ENCODE data around the gene MAPKAP1.

MAPKAP1 gene

DNA sequence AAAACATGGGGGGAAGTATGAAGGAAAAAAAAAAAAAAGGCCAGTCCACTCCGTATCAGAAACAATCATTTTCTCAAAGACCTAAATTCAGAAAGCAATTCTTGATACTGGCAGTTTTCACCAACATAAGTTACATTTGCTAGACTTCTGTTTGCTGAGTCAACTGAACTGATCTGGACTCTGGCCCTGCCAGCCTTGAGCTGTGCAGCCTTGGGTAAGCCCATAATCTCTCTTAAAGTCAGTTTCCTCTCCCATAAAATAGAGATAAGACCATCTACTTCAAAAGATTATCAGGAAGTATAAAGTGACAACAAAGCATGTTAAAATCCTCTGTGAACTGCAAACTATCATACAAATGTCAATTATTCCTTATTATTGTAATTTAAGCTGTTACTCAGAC, 106.8 kb downstream of the MAPKAP1 start:
- TF ChIP-seq POLR2AphosphoS5 (IDR thresholded peaks at IDR 0.05; ENCODE audit: low read depth, low read length): no peak
- no peak for TF ChIP-seq TAF1 (IDR thresholded peaks at IDR 0.05; ENCODE audit: borderline replicate concordance, insufficient read depth, low read length)
- TF ChIP-seq SIN3A (IDR thresholded peaks at IDR 0.05; ENCODE audit: borderline replicate concordance, insufficient read depth, low read length): no peak
- TF ChIP-seq, protein P1, sequence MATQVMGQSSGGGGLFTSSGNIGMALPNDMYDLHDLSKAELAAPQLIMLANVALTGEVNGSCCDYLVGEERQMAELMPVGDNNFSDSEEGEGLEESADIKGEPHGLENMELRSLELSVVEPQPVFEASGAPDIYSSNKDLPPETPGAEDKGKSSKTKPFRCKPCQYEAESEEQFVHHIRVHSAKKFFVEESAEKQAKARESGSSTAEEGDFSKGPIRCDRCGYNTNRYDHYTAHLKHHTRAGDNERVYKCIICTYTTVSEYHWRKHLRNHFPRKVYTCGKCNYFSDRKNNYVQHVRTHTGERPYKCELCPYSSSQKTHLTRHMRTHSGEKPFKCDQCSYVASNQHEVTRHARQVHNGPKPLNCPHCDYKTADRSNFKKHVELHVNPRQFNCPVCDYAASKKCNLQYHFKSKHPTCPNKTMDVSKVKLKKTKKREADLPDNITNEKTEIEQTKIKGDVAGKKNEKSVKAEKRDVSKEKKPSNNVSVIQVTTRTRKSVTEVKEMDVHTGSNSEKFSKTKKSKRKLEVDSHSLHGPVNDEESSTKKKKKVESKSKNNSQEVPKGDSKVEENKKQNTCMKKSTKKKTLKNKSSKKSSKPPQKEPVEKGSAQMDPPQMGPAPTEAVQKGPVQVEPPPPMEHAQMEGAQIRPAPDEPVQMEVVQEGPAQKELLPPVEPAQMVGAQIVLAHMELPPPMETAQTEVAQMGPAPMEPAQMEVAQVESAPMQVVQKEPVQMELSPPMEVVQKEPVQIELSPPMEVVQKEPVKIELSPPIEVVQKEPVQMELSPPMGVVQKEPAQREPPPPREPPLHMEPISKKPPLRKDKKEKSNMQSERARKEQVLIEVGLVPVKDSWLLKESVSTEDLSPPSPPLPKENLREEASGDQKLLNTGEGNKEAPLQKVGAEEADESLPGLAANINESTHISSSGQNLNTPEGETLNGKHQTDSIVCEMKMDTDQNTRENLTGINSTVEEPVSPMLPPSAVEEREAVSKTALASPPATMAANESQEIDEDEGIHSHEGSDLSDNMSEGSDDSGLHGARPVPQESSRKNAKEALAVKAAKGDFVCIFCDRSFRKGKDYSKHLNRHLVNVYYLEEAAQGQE (IDR thresholded peaks at IDR 0.05; ENCODE audit: insufficient read depth in 1 of 2, low read depth in 2 of 2, low read length in 2 of 2): no peak
- TF ChIP-seq FOXP2 (optimal IDR thresholded peaks at IDR 0.05; ENCODE audit: borderline replicate concordance, extremely low read depth, extremely low read length, insufficient read depth): no peak

DNA sequence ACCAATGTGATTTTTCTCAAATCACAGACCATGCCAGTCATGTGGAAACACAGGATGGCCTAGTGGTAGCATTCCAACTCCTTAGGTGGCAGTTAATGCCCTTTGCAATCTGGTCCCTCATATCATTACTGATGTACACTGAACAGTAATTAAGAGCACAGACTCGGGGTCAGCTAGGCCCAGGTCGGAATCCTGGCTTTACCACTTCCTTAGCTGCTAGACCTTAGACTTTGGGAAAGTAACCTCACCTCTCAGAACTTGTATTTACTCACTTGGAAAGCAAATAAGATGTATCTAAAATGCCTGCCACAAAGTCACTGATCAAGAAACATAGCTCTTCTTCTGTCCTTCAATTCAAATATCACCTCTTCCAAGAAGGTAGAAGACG, 112.8 kb downstream of the MAPKAP1 start:
- no peak for TF ChIP-seq SIN3A (IDR thresholded peaks at IDR 0.05; ENCODE audit: borderline replicate concordance, insufficient read depth, low read length)
- TF ChIP-seq, protein P1 (IDR thresholded peaks at IDR 0.05; ENCODE audit: insufficient read depth in 1 of 2, low read depth in 2 of 2, low read length in 2 of 2): no peak
- no peak for TF ChIP-seq POLR2AphosphoS5 (IDR thresholded peaks at IDR 0.05; ENCODE audit: low read depth, low read length)
- no peak for TF ChIP-seq FOXP2 (optimal IDR thresholded peaks at IDR 0.05; ENCODE audit: borderline replicate concordance, extremely low read depth, extremely low read length, insufficient read depth)
- TF ChIP-seq TAF1 (IDR thresholded peaks at IDR 0.05; ENCODE audit: borderline replicate concordance, insufficient read depth, low read length): no peak

- TF ChIP-seq SIN3A (IDR thresholded peaks at IDR 0.05; ENCODE audit: borderline replicate concordance, insufficient read depth, low read length) (no peak), FOXP2 (optimal IDR thresholded peaks at IDR 0.05; ENCODE audit: borderline replicate concordance, extremely low read depth, extremely low read length, insufficient read depth) (no peak)
Observed at GRCh38 chr9:125593581-125594222, 113.3 kb downstream of the MAPKAP1 start.

- TF ChIP-seq TAF1 (IDR thresholded peaks at IDR 0.05; ENCODE audit: borderline replicate concordance, insufficient read depth, low read length) (no peak), SIN3A (IDR thresholded peaks at IDR 0.05; ENCODE audit: borderline replicate concordance, insufficient read depth, low read length) (no peak), FOXP2 (optimal IDR thresholded peaks at IDR 0.05; ENCODE audit: borderline replicate concordance, extremely low read depth, extremely low read length, insufficient read depth) (no peak), POLR2AphosphoS5 (IDR thresholded peaks at IDR 0.05; ENCODE audit: low read depth, low read length) (no peak)
- TF ChIP-seq, protein P1 (IDR thresholded peaks at IDR 0.05; ENCODE audit: insufficient read depth in 1 of 2, low read depth in 2 of 2, low read length in 2 of 2): no peak
Observed at GRCh38 chr9:125591888-125592287, 115.1 kb downstream of the MAPKAP1 start.

- TF ChIP-seq TAF1 (IDR thresholded peaks at IDR 0.05; ENCODE audit: borderline replicate concordance, insufficient read depth, low read length) (no peak), POLR2AphosphoS5 (IDR thresholded peaks at IDR 0.05; ENCODE audit: low read depth, low read length) (no peak), FOXP2 (optimal IDR thresholded peaks at IDR 0.05; ENCODE audit: borderline replicate concordance, extremely low read depth, extremely low read length, insufficient read depth) (no peak), SIN3A (IDR thresholded peaks at IDR 0.05; ENCODE audit: borderline replicate concordance, insufficient read depth, low read length) (no peak)
- TF ChIP-seq, protein P1 (IDR thresholded peaks at IDR 0.05; ENCODE audit: insufficient read depth in 1 of 2, low read depth in 2 of 2, low read length in 2 of 2): no peak
Observed at GRCh38 chr9:125591245-125591644, 115.8 kb downstream of the MAPKAP1 start.
